Fibroblast of villous mesenchyme (primary cell): ENCODE measurements around the gene CASP8AP2. TPM values are rescaled to one million over a fixed set of nuclear protein-coding genes. Genes with fewer than 3 reads are reported as not detected.

ENCODE experiments used
- DNase-seq: peaks from one replicate; pipeline ENCODE4 v3.0.0-alpha.2; 2010; ENCODE audit warnings: low read depth
- H3K4me3 ChIP-seq: 2 replicates; pipeline ENCODE4 v1.5.1; 2011; ENCODE audit warnings: low read depth, mild to moderate bottlenecking, low read length
- total RNA-seq: library from RNA; depleted of rRNA; stranded (reverse); fragments of >200 nt; gene quantifications from 2 replicates; pipeline ENCODE4 v1.2.3, GENCODE V29; 2012
- TF ChIP-seq, protein P1 (sequence below): IDR thresholded peaks from 2 replicates; pipeline ENCODE4 v1.5.1; 2012; ENCODE audit warnings: low read depth, mild to moderate bottlenecking, low read length; ENCODE audit not compliant: insufficient read depth

CASP8AP2 gene
- total RNA-seq, 1 donor: 18.1 TPM

- TF ChIP-seq, protein P1, sequence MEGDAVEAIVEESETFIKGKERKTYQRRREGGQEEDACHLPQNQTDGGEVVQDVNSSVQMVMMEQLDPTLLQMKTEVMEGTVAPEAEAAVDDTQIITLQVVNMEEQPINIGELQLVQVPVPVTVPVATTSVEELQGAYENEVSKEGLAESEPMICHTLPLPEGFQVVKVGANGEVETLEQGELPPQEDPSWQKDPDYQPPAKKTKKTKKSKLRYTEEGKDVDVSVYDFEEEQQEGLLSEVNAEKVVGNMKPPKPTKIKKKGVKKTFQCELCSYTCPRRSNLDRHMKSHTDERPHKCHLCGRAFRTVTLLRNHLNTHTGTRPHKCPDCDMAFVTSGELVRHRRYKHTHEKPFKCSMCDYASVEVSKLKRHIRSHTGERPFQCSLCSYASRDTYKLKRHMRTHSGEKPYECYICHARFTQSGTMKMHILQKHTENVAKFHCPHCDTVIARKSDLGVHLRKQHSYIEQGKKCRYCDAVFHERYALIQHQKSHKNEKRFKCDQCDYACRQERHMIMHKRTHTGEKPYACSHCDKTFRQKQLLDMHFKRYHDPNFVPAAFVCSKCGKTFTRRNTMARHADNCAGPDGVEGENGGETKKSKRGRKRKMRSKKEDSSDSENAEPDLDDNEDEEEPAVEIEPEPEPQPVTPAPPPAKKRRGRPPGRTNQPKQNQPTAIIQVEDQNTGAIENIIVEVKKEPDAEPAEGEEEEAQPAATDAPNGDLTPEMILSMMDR: no peak
- DNase-seq: no peak
- H3K4me3 ChIP-seq: no peak overlapping the region
Measured at GRCh38 chr6:89789980-89790379, 39.7 kb upstream of the CASP8AP2 start.

DNA sequence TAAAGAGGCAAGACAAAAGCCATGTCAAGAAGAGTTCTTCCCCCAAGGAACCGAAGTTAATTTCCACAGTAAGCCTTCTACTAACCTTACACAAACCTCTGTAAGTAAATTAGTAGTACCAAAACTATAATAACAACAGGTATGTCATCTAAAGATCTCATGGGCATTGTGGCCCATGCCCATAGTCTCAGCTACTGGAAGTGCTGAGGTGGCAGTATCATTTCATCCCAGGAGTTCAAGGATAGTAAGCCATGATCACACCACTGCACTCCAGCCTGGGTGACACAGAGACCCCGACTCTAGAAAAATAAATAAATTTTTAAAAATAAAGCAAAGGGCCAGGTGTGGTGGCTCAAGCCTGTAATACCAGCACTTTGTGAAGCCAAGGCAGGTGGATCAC lies 39.3 kb upstream of the CASP8AP2 start:
- TF ChIP-seq, protein P1: no peak
- DNase-seq: no peak

GRCh38 chr6:89792881-89793280 lies 36.8 kb upstream of the CASP8AP2 start:
- DNase-seq: peak; percentile 44
- H3K4me3 ChIP-seq: no peak overlapping the region

More for the DNA sequence above, 39.3 kb upstream of the CASP8AP2 start:
- H3K4me3 ChIP-seq: no peak overlapping the region

DNA sequence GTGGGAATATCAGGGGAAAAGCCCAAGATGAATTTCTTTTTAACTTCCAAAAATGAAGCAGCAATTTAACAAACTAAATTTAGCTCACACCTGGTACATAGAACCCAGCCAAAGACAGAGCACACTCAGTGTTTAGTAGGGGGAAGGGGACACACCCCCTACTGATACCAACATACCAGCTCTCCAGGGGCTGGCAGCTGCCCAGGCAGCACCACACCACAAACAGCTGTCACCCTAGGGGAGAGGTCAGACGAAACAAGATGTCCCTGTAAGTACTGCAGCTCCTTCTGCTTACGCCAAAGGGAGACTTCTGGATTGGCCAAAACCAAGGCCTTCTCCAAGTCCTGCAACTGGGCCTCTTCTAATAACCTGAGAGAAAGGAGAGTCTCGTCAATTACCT lies 36.1 kb upstream of the CASP8AP2 start:
- TF ChIP-seq, protein P1: no peak
- no peak overlapping the region for H3K4me3 ChIP-seq
- no peak for DNase-seq

More at GRCh38 chr6:89792881-89793280, 36.8 kb upstream of the CASP8AP2 start:
- TF ChIP-seq, protein P1: peak; percentile 61

GRCh38 chr6:89794324-89794723 lies 35.4 kb upstream of the CASP8AP2 start:
- DNase-seq: no peak
- TF ChIP-seq, protein P1: no peak
- no peak overlapping the region for H3K4me3 ChIP-seq

GRCh38 chr6:89797317-89797716 lies 32.4 kb upstream of the CASP8AP2 start:
- TF ChIP-seq, protein P1: no peak
- no peak overlapping the region for H3K4me3 ChIP-seq
- no peak for DNase-seq

GRCh38 chr6:89799096-89799495 lies 30.6 kb upstream of the CASP8AP2 start:
- H3K4me3 ChIP-seq: no peak overlapping the region
- TF ChIP-seq, protein P1: no peak
- no peak for DNase-seq
